Coronary artery (tissue), 2 donors: Measurements from ENCODE around the gene RUNDC1.
A peak's percentile ranks its signal among the peaks of the same experiment; 100 is the strongest.

Experiments
- DNase-seq: peaks from one replicate; pipeline ENCODE4 v3.0.0-alpha.2; 2017; ENCODE audit warnings: low spot score
- H3K27ac ChIP-seq, 2 donors: fragments of 200-600 bp; sonication (generic); one replicate each; pipeline ENCODE4 v1.5.1; 2016 to 2019
- H3K4me3 ChIP-seq: fragments of 200-600 bp; sonication (generic); 2 replicates; pipeline ENCODE4 v1.5.1; 2016; ENCODE audit warnings: mild to moderate bottlenecking, moderate library complexity
- CTCF ChIP-seq: fragments of 200-600 bp; sonication (generic); IDR thresholded peaks from one replicate; pipeline ENCODE4 v1.5.1; 2019; ENCODE audit warnings: antibody characterized with exemption

The RUNDC1 gene

GRCh38 chr17:43003542-43004172, 23.3 kb downstream of the RUNDC1 start:
- DNase-seq: no peak
- H3K27ac ChIP-seq: peak overlapping the region in 1 of 2 donors; percentile 0
- no peak for TF ChIP-seq CTCF
- H3K4me3 ChIP-seq: no peak overlapping the region

- Histone ChIP-seq H3K27ac (peak within 1 kb of the TSS; percentile 56 to 96), H3K4me3 (peak within 1 kb of the TSS; percentile 87)
- no peak for TF ChIP-seq CTCF
- peak; percentile 88 for DNase-seq
Measured at GRCh38 chr17:43006639-43007551, 26.5 kb downstream of the RUNDC1 start, which contains the start of gene IFI35. Gene IFI35 (plus strand): TSS chr17:43006784. CDS start chr17:43006948, 164 bp downstream.

GRCh38 chr17:43010667-43011308, 30.4 kb downstream of the RUNDC1 start:
- no peak for TF ChIP-seq CTCF
- Histone ChIP-seq H3K4me3 (no peak overlapping the region), H3K27ac (peak overlapping the region in 1 of 2 donors; percentile 37)
- DNase-seq: no peak

- H3K4me3 ChIP-seq: no peak overlapping the region
- DNase-seq: no peak
- H3K27ac ChIP-seq: peak overlapping the region in 1 of 2 donors; percentile 72
- no peak for TF ChIP-seq CTCF
Measured at GRCh38 chr17:43011728-43012472, 31.5 kb downstream of the RUNDC1 start.

GRCh38 chr17:43013296-43013695, 32.9 kb downstream of the RUNDC1 start:
- no peak overlapping the region for H3K4me3 ChIP-seq
- peak overlapping the region in 1 of 2 donors; percentile 72 for H3K27ac ChIP-seq
- no peak for TF ChIP-seq CTCF
- no peak for DNase-seq

- DNase-seq: no peak
Measured at GRCh38 chr17:43014020-43014648, 33.8 kb downstream of the RUNDC1 start.

More at GRCh38 chr17:43014020-43014648, 33.8 kb downstream of the RUNDC1 start:
- Histone ChIP-seq H3K27ac (peak overlapping the region in 1 of 2 donors; percentile 72), H3K4me3 (no peak overlapping the region)
- no peak for TF ChIP-seq CTCF
